ENCODE results near the gene CHD5.

The CHD5 gene

GRCh38 chr1:6130036-6130435, 50.1 kb downstream of the CHD5 start:
- TF ChIP-seq CTCF (IDR thresholded peaks at IDR 0.05), result no peak
- no peak overlapping the region for H3K27ac ChIP-seq

- no peak for TF ChIP-seq ZFX (IDR thresholded peaks at IDR 0.05; ENCODE audit: borderline replicate concordance)
- TF ChIP-seq CTCF (IDR thresholded peaks at IDR 0.05), result no peak
- H3K27ac ChIP-seq, result no peak overlapping the region
Measured at GRCh38 chr1:6129313-6129712, 50.8 kb downstream of the CHD5 start.

- H3K27ac ChIP-seq, result no peak overlapping the region
- TF ChIP-seq CTCF (IDR thresholded peaks at IDR 0.05) (no peak), ZFX (IDR thresholded peaks at IDR 0.05; ENCODE audit: borderline replicate concordance) (no peak)
Measured at GRCh38 chr1:6128276-6129081, 51.6 kb downstream of the CHD5 start.

DNA sequence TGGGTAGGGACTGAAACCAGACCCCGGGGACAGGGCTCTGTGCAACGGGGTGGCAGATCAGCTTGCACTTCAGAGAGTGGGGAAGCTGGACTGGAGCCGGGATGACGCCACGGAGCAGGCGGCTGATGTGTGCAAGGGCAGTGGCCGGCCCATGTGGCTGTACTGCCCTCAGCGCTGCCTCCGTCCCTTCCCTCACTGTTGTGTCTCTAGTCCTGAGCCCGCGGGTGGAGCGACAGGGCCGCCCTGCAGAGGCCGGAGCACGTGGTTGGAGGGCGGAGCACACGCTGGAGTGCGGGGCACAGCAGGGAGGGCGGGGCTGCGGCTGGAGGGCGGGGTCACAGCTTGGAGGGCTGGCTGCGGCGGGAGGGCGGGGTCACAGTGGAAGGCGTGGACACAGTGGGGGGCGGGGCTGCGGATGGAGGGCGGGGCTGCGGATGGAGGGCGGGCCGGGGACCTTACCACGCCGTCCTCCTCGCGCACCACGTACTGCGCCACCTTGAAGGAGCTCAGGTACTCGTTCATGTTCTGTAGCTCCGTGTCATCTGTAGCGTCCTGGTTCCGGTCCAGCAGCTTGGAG, 52.4 kb downstream of the CHD5 start:
- H3K27ac ChIP-seq, result no peak overlapping the region
- TF ChIP-seq ZFX (IDR thresholded peaks at IDR 0.05; ENCODE audit: borderline replicate concordance) (no peak), CTCF (IDR thresholded peaks at IDR 0.05) (no peak)

DNA sequence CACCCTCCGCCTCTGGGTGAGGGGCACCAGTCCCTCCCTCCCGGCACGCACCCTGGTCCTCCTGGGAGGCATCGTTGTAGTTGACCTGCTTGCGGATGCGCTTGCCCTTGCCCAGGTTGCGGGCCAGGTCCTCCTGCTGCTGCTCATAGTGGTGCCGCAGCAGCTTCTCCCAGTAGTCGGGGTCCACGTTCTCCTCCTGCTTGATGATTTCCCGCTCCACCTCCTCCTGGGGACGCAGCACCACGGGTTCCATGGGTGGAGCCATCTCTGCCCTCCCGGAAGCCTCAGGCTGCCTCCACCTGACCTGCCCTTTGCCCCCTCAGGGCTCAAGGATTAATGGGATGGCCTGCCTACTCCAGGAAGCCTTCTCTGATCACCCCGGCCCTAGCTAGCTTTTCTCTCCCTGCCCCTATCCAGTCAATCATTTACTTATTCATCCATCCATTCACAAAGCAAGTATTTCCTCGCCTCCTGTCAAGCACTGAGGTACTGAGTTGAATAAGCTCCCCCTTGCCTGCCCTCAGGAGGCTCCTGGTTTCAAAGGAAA, 53.5 kb downstream of the CHD5 start:
- H3K27ac ChIP-seq, result no peak overlapping the region
- TF ChIP-seq CTCF (IDR thresholded peaks at IDR 0.05), result no peak
- no peak for TF ChIP-seq ZFX (IDR thresholded peaks at IDR 0.05; ENCODE audit: borderline replicate concordance)

DNA sequence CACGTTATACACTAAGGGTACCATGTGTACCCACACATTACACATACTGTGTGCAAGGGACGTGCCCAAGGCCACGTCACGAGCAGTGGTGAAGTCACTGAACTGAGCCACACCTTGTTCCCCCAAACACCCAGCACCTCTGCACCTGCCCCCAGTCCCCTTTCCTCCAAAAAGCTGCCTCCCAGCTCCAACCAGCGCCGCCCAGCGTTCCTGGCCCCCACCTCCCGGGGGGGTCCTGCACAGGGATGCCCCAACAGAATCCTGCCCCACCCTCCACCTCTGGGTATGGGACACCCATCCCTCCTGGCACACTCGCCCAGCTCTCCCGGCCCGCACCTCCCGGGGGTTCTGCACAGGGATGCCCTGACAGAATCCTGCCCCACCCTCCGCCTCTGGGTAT, 54.1 kb downstream of the CHD5 start:
- H3K27ac ChIP-seq, result no peak overlapping the region
- no peak for TF ChIP-seq ZFX (IDR thresholded peaks at IDR 0.05; ENCODE audit: borderline replicate concordance)
- no peak for TF ChIP-seq CTCF (IDR thresholded peaks at IDR 0.05)

DNA sequence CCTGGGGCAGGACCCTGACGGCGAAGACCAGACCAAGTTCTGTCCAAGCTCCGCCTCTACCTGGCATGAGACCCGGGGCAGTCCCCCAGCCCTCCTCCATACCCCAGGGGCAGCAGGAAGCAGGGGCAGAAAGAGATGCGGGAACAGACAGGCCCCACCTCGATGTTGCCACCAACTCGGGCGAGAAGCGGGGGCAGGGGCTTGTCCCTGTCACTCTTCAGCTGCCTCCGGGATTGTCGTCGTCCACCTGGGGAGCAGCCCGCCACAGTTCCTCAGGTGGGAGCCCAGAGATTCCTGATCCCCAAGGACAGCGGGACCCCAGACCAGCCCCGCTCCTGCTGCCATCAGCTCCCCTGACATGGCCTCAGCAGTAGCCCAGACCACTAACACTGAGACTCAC, 54.8 kb downstream of the CHD5 start:
- no peak overlapping the region for H3K27ac ChIP-seq
- TF ChIP-seq ZFX (IDR thresholded peaks at IDR 0.05; ENCODE audit: borderline replicate concordance) (no peak), CTCF (IDR thresholded peaks at IDR 0.05) (no peak)
